ENCODE data around the gene RBBP8.
"Not testable (repeated sequence)": the region's sequence is repeated elsewhere in the genome, so short reads cannot be mapped to it uniquely, and the experiment has no call there.

RBBP8 gene

GRCh38 chr18:22933206-22933965, at the start of gene RBBP8:
RBBP8 (plus strand) TSS chr18:22933328; CDS start chr18:22936852, 3,524 bp downstream.
- peaks cover 65% of the 10 kb centered on the region for H3K4me1 ChIP-seq (ENCODE audit: low read depth, poor library complexity, severe bottlenecking)
- no peaks in the 10 kb centered on the region for H4K20me1 ChIP-seq (ENCODE audit: insufficient read depth)
- no peak for TF ChIP-seq CTCF (conservative IDR thresholded peaks at IDR 0.05; ENCODE audit: low read depth, low read length)
- peak within 1 kb of the TSS; percentile 62 for H3K4me3 ChIP-seq (IDR thresholded peaks at IDR 0.05; ENCODE audit: insufficient read depth, low read depth, low read length)
- peak within 1 kb of the TSS; percentile 80 for H3K27ac ChIP-seq
- peaks cover 1% of the 10 kb centered on the region; the same call in 1 of the 2 replicates for H3K36me3 ChIP-seq (ENCODE audit: insufficient read depth)
- peak within 1 kb of the TSS; percentile 89 for H3K4me2 ChIP-seq
- H2AFZ ChIP-seq (ENCODE audit: low read depth): peak within 1 kb of the TSS; percentile 76
- H3K27me3 ChIP-seq (ENCODE audit: insufficient read depth, low read depth): no peaks in the 10 kb centered on the region
- H3K9ac ChIP-seq: peak within 1 kb of the TSS; percentile 82
- peaks cover 52% of the 10 kb centered on the region; the same call in 1 of the 2 replicates for H3K79me2 ChIP-seq (ENCODE audit: insufficient read depth, low read depth)

GRCh38 chr18:22883827-22884226, 49.3 kb upstream of the RBBP8 start:
- no peak for TF ChIP-seq CTCF (conservative IDR thresholded peaks at IDR 0.05; ENCODE audit: low read depth, low read length)
- Histone ChIP-seq H3K4me1 (ENCODE audit: low read depth, poor library complexity, severe bottlenecking) (no peaks in the 10 kb centered on the region), H3K27ac (no peak overlapping the region), H3K4me3 (IDR thresholded peaks at IDR 0.05; ENCODE audit: insufficient read depth, low read depth, low read length) (no peak overlapping the region), H3K27me3 (ENCODE audit: insufficient read depth, low read depth) (no peaks in the 10 kb centered on the region), H3K36me3 (ENCODE audit: insufficient read depth) (no peaks in the 10 kb centered on the region), H3K9ac (no peak overlapping the region), H3K79me2 (ENCODE audit: insufficient read depth, low read depth) (no peaks in the 10 kb centered on the region), H4K20me1 (ENCODE audit: insufficient read depth) (no peaks in the 10 kb centered on the region), H2AFZ (ENCODE audit: low read depth) (no peak overlapping the region), H3K4me2 (no peak overlapping the region)

- not testable (repeated sequence) for H3K9ac ChIP-seq; H3K4me2 ChIP-seq; H3K4me1 ChIP-seq (ENCODE audit: low read depth, poor library complexity, severe bottlenecking); H3K36me3 ChIP-seq (ENCODE audit: insufficient read depth); H3K27ac ChIP-seq; H4K20me1 ChIP-seq (ENCODE audit: insufficient read depth); H3K79me2 ChIP-seq (ENCODE audit: insufficient read depth, low read depth); H3K4me3 ChIP-seq (IDR thresholded peaks at IDR 0.05; ENCODE audit: insufficient read depth, low read depth, low read length); H3K27me3 ChIP-seq (ENCODE audit: insufficient read depth, low read depth); H2AFZ ChIP-seq (ENCODE audit: low read depth)
Measured at GRCh38 chr18:22885694-22886093, 47.4 kb upstream of the RBBP8 start.

- TF ChIP-seq CTCF (conservative IDR thresholded peaks at IDR 0.05; ENCODE audit: low read depth, low read length): no peak
- H3K27me3 ChIP-seq (ENCODE audit: insufficient read depth, low read depth): no peaks in the 10 kb centered on the region
- no peaks in the 10 kb centered on the region for H3K36me3 ChIP-seq (ENCODE audit: insufficient read depth)
- no peak overlapping the region for H2AFZ ChIP-seq (ENCODE audit: low read depth)
- no peaks in the 10 kb centered on the region for H3K79me2 ChIP-seq (ENCODE audit: insufficient read depth, low read depth)
- H3K4me1 ChIP-seq (ENCODE audit: low read depth, poor library complexity, severe bottlenecking): no peaks in the 10 kb centered on the region
- no peaks in the 10 kb centered on the region for H4K20me1 ChIP-seq (ENCODE audit: insufficient read depth)
- no peak overlapping the region for H3K4me3 ChIP-seq (IDR thresholded peaks at IDR 0.05; ENCODE audit: insufficient read depth, low read depth, low read length)
- H3K27ac ChIP-seq: no peak overlapping the region
- H3K4me2 ChIP-seq: no peak overlapping the region
- no peak overlapping the region for H3K9ac ChIP-seq
Measured at GRCh38 chr18:22899421-22899820, 33.7 kb upstream of the RBBP8 start.

- Histone ChIP-seq H3K27ac (no peak overlapping the region), H3K4me3 (IDR thresholded peaks at IDR 0.05; ENCODE audit: insufficient read depth, low read depth, low read length) (no peak overlapping the region), H3K36me3 (ENCODE audit: insufficient read depth) (no peaks in the 10 kb centered on the region), H2AFZ (ENCODE audit: low read depth) (no peak overlapping the region), H4K20me1 (ENCODE audit: insufficient read depth) (no peaks in the 10 kb centered on the region), H3K4me2 (no peak overlapping the region), H3K79me2 (ENCODE audit: insufficient read depth, low read depth) (no peaks in the 10 kb centered on the region), H3K9ac (no peak overlapping the region), H3K27me3 (ENCODE audit: insufficient read depth, low read depth) (no peaks in the 10 kb centered on the region), H3K4me1 (ENCODE audit: low read depth, poor library complexity, severe bottlenecking) (no peaks in the 10 kb centered on the region)
- TF ChIP-seq CTCF (conservative IDR thresholded peaks at IDR 0.05; ENCODE audit: low read depth, low read length): no peak
Measured at GRCh38 chr18:22900558-22901238, 32.4 kb upstream of the RBBP8 start.

Data from KMS-11 (cell line).